Occipital lobe (tissue), 2 donors: Measurements from ENCODE around the gene ACACA. TPM values are rescaled to one million over a fixed set of nuclear protein-coding genes. Genes with fewer than 3 reads are reported as not detected.
"Not testable (repeated sequence)": the region's sequence is repeated elsewhere in the genome, so short reads cannot be mapped to it uniquely, and the experiment has no call there.

Experiments used
- DNase-seq: peaks from one replicate; lab custom pipeline; 2025; lab: John Stamatoyannopoulos, UW
- total RNA-seq: library from RNA; depleted of rRNA; stranded (reverse); fragments of >200 nt; gene quantifications from one replicate; pipeline ENCODE4 v1.2.3, GENCODE V29; 2014

Gene ACACA
- total RNA-seq, 1 donor from 2014 or later: 92.0 TPM

DNA sequence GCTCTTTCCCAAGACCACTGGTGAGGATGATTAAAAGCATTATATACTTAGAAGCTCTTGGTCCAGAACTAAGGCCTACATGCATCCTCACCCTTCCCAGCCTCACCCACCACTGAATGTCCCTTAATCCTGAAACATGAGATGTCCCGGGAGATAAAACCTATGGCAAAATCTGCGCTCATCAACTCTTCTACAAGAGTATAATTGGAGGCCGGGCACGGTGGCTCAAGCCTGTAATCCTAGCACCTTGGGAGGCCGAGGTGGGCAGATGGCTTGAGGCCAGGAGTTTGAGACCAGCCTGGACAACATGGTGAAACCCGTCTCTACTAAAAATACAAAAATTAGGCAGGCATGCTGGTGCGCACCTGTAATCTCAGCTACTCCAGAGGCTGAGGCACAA is 13.3 kb downstream of the ACACA start:
- no peak for DNase-seq

DNA sequence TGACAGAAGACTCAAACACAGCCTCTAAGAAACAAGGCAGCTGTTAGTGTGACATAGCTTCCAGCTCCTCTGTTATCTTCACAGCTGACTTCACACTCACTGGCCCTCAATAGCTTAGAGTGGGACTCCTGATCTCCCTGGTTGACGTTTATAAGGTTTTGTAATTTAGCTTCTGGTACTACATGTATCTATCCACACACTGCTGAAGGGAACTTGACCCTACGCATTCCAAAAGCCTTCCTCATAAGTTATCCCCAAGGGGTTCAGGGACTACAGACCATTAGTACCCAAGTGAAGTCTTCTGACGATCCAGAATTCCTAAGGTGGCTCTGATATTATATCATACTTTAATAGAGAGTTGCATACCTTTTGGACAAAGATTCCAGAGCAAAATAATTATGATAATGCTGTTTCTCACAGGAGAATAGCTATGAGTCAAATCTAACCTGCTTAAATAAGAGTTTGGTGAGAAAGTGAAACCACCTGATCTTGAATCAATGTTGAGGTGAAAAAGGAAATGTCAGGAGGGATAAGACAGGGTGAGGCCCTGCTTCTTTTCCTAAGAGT is 14.5 kb downstream of the ACACA start:
- no peak for DNase-seq

DNA sequence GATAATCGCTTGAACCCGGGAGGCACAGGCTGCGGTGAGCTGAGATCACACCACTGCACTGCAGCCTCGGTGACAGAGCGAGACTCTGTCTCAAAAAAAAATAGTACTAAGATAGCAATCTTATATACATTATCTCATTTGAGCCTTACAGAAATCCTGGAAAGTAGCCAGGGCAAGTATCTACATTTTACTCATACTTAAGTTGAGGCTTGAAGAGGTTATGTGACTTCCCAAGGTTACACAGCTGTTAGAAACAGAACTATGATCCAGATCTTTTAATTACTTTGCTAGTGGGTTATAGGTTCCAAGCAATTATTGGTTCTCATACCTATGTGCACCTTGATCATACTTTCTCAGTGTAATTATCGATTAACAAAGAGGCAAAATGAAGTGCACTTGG is 15.5 kb downstream of the ACACA start:
- no peak for DNase-seq

DNA sequence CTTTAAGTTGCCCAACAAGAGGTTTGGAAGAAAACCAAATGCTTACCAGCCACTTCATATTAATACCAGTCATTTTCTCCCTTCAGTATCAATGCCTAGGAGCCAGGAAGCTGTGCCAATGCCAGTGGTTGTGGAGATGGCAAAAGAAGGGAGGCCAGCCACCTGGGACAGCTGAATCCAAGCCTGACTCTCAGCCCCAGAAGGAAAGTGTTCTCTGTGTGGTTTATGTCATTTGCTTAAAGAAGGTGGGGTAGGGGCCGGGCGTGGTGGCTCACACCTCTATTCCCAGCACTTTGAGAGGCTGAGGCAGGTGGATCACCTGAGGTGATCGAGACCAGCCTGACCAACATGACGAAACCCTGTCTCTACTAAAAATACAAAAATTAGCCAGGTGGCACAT is 17.5 kb downstream of the ACACA start:
- no peak for DNase-seq

DNA sequence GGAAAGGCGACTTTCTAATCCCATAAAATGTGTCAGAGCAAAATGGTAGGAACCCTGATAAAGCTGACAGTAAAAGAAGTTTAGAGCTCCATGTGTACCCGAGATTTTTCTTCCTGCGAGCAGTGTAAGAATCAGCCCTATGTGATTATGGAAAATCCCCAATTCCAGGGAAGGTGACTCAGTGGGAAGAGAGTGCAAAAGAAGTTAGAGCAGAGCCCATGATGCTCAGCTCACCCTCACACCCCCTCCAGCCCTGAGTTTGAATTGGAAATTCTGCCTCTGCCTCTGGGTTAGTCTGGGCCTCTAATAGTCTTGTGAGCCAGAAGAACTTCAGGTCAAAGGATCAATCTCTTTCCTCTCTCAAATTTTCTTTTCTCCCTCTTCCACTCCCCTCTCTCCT is 18.4 kb downstream of the ACACA start:
- no peak for DNase-seq

DNA sequence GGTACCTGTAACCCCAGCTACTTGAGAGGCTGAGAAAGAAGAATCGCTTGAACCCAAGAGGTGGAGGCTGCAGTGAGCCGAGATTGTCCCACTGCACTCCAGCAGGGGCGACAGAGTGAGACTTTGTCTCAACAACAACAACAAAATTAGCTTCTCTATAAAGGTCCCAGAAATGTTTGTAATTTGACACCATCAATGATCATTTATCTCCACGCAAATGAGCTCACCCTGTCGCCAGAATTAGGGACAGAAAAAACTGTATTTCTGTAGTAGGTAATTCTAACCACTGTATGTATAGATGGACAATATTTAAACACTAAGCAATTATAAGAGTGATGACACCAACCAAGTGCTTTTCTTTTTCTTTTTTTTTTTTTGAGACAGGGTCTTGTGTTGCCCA is 20.2 kb downstream of the ACACA start:
- no peak for DNase-seq

DNA sequence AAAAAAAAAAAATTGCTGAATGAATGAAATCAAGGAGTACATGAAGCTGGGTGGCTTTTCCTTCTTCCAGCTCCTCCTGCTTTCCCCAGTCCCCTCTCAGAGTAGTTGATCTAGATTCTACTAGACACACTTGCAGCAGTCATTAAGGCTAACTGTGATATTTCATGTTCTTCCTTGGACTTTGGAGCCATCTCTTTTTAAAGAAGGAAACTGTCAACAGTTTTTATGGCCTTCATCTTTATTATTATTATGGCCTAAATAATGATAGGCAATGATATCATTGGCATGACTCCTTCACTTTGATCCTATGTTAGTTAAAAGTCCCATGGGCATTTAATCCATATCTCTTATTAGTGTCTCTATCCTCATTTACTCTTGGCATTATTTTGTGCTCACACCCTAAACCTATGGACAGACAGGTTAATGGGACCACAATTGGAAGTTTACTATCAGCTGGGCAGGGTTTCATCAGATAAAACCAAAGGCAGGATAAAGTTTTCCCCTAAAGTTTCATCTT is 21.1 kb downstream of the ACACA start:
- DNase-seq: no peak

DNA sequence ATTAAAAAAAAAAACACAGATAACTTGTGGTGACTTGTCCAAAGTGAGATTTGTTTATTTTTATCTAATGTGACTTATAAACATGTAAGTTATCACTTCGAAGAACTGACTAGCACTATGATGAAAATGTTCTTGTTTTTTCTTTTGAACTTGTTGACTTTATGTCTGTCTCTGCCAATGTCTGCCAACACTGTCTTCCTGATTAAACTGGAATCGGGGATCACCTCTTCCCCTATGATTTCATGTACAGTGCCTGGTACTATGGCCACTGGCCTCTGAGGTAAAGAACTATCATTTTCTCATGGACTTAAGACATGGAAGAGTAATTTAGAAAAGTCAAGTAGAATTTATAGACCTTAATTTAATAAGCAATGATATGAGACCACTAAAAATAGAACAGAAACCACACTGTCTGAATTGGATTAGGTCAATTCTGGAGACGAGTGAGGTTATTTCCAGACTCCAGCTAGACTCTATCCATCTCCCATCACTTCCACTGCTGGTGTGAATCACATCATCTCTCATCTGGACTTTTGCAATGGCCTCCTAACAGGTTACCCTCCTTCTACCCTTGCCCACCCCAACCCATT is 22.0 kb downstream of the ACACA start:
- DNase-seq: no peak

DNA sequence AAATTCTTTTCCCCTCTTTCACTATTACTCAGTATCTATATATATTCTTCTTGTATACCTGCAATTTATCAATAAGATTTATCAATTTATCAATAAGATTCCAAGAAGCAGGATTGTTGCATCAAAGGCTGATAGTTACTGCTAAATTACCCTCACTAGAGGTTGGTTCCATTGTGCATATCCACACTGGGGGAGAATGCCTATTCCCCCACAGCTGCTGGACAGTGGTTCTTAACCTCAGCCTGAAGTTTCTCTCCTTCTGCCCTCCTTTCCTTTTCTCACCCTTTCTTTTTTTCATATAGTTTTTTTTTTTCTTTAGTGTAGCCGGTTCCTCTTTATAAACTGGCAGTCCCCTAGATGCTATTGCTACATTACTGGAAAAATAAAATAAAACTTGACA is 24.6 kb downstream of the ACACA start:
- no peak for DNase-seq

DNA sequence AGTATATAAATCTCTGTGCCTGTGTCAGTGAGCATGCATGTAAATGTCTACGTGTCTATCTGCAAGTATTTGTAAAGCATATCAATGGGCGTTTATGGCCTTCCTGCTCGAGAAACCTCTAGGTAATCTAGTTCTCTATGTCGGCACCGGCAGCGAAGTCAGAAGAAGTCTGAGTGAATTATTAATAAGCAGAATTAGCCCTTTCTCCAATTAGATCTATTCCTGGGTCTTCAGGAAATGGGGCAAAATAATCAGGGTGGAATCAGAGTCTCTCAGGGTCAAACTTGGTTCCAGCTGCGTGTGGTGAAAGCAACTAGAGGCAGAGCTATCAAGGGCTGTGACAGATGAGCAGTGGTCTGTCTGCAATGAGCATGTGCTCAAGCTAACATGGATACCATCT is 30.9 kb downstream of the ACACA start, which contains the start of gene C17orf78:
C17orf78 (plus strand) TSS at position 280 of the 400 bp plus-strand sequence; CDS start at position 388, 108 bp downstream.
- DNase-seq: no peak

DNA sequence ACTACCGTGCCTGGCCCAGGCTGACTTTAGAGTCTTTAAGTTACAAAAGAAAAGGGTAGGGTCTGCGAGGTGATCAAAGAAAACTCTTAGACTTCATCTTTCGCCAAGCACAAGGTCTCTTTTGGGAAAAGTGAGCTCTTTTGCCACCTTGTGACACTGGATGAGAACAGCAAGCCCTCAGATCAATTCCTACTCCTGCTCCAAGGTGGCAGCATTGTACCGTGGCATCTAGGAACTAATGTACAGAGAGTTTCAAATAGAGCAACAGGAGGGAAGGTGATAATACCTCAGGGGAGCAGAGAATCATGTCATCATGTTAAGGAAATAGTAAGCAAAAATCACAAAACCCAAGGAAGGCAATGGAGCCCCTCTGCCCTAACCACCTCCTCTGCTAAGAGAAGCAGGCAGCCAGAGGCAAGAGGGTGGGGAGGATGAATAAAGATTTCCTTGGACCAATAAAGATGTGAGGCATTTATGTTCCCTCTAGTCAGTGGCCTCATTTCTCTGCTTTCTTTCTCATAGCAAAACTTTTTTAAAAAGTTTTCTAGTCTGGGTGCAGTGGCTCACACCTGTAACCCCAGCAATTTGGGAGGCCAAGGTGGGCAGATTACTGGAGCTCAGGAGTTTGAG is 33.0 kb downstream of the ACACA start:
- DNase-seq: peak; percentile 53

DNA sequence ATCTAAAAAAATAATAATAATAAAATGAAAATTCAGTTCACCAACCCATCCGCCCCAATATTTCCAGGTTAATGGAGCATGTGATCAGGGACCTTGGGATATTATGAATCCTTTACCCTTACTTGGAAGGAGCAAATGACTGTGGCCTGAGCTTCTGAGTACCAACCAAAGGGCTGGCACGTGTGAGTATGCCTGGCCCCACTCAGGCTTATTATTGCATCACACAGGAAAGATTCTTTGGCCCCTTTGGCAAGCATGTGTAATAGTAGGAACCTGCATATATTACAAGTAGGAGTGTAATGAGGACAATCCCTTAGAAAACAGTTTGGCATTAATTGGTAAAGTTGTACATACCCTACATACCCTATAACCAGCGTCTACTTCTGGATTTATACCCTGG is 38.1 kb downstream of the ACACA start:
- no peak for DNase-seq

DNA sequence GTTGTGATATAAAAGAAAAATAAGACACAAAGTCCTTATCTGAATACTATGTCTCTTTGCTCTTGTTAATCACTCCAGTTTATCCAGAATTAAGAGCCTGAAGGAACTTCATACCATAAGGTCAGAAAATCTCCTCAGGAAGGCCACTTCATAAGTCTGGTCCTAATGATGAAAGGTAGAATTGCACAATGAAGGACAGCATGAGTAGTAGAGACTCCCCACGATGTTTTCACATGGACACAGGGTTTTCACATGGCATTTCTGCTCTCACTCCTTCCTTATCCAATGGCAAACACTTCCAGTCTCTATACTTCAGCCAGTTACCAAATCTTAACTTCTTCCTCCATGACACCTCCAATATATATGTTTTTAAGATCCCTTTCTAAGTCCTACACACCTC is 41.0 kb downstream of the ACACA start:
- DNase-seq: no peak

DNA sequence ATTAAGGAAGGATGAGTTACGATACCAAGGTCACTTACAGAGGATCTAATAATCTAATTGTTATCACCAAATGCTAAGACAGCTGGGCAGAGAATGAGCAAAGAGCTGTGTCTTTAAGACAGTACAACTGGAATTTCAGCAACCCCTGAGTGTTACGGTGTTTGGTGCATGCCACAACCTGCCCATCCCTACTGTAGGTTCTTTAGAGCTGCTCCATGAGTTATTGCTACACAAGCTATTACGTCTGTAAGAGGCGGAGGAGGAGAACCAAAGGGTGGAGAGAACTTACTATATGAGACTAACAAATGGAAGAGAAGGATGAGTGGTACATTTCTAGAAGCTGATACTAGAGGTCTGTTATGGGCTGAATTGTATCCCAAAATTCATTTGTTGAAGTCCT is 45.1 kb downstream of the ACACA start:
- no peak for DNase-seq

DNA sequence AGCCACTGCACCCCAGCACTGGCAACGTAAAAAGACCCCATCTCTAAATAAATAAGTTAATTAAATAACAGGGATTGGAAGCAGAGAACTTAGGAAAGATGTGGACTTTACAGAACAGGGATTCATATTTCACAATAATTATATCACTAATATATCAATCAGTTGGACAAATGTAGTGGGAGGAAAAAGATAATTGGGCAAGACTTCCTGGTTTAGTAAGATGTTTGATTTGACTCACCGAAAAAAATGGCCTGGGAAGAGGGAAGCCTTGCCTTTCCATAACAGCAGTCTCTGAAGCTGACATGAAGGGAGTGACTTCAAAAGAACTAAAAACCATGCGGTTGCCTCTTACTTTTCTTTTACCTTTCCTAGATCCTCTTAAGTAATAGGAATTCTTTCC is 46.0 kb downstream of the ACACA start:
- no peak for DNase-seq

DNA sequence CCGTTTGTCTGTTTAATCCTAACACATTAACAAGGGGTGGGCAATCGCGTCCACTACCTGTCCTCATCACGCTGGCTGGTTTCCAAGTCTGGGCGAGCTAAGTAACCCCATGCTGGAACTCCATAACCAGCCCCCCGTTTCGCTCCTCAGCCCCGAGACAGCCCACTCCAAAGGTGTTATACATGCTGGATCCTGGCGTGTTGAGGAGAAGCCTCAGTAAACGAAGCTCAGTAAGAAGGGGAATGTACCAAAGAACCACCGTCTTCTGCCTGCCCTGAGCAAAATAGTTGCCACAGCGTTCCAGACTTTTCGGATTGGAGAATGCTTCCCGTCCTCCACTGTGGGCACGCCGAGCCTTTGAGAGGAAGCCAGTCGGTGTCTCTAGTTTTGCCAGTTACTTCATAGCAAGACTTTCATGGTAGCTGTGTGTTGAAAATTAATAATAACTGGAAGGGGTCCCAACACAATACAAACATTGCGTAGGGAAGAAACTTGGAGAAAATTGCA is 46.9 kb downstream of the ACACA start:
- peak; percentile 35 for DNase-seq

DNA sequence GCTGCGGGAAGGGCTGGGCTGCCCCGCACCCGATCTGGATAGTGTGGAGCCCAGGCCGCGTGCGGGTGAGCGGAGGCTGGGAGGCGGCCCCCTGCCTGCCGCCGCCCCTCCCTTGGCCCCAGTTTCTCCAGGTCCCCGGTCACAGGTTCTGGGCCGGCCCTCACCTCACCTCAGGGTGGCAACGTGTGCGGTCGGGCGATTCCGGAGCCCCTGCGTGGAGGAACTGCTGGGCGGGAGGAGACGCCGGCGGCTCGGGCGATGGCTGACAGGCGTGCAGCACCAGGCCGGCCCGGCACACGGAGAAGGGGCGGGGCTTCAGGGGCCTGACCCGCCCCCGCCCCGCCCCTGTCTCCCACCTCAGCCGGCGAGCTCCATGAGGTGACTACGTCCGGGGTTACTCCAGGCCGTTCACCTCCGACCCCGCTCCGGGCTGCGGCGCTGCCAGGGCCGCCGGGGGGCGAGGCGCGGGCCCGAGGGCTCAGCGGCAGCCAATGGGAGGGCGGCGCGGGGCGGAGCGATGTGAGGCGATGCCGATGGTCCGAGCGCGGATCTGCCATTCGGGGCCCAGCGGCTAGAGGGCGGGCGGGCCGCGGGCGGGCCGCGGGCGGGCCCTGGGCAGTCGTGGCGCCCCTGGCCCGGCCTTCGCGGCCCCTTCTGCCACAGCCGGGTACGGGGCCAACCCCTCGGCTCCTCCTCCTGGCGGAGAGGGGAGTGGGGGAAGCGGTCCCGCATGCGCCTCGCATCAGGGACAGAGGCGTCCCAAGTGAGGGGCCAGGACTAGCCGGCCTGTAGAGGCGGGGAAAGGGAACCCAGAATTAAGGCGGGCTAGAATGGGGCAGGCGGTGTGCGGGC is 47.6 kb downstream of the ACACA start:
- peak; percentile 89 for DNase-seq

DNA sequence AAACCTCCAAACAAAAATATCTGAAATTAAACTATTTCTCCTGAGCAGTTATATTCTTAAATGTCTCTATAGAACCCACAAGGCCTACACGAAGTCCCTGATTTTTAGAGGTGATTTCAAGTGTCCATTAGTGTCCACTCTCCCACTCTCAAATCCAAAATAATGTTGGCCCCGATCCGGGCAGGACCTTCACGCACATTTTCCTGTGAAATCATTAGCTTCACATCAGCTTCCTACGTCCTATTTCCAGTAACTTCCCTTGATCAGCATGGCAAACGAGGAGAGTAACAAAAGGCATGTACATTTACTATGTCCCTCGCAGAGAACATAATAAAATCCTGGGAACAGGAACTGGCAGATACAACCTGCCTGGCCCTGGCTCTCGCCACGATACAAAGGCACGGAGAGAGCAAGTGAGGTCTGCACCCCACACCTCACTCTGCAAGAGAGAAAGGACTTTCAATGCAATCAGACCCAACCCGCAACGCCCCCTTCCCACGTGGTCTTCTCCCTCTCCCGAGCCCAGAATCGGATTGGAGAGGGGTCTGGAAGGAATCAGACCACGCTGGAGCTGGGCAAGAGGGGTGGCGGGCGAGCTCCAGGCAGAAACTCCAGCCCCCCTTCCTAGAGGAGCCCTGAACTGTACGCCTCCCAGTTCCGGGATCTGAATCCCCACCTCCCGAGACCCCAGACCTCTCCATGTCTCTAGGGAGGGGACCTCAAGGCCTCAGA is 48.4 kb downstream of the ACACA start:
- DNase-seq: peak; percentile 52

DNA sequence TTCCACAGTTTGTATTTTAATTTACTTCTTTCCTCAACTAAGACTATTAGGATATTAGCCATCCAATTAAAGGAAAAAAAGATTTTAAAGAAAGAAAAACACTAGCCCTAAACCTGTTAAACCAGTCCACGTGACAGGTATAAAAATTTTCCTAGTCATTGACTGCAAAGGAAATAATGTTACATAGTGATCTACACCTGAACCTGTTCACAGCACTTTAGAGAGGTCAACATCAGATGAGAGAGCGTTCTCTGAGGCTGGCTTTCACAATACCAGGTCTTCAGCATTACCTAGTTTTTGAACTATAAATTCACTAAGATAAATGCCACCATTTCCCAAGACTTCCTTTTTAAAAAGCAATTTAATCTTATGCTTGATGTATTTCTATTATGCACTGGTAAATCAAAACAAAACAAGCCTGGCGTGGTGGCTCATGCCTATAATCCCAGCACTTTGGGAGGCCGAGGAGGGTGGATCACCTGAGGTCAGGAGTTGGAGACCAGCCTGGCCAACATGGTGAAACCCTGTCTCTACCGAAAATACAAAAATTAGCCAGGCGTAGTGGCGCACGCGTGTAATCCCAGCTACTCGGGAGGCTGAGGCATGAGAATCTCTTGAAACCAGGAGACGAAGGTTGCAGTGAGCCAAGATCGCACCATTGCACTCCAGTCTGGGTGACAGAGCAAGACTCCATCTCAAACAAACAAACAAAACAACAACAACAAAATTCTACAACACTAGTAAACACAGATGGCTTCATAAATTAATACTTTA is 49.7 kb downstream of the ACACA start:
- DNase-seq: not testable (repeated sequence)

DNA sequence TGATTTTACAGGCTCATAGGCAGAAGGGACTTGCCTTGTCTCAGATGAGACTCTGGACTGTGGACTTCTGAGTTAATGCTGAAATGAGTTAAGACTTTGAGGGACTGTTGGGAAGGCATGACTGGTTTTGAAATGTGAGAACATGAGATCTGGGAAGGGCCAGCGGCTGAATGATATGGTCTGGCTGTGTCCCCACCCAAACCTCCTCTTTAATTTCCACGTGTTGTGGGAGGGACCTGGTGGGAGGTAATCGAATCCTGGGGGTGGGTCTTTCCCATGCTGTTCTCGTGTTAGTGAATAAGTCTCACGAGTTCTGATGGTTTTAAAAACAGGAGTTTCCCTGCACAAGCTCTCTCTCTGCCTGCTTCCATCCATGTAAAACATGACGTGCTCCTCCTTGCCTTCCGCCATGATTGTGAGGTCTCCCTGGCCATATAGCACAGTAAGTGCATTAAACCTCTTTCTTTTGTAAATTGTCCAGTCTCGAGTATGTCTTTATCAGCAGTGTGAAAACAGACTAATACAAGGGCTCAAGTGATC is 59.7 kb downstream of the ACACA start:
- not testable (repeated sequence) for DNase-seq
